SK-N-MC (cell line): ENCODE measurements around the gene STPG1.

Experiments used
- DNase-seq: peaks from one replicate; pipeline ENCODE4 v3.0.0-alpha.2; 2011; ENCODE audit warnings: low read depth, low spot score
- H3K27ac ChIP-seq: fragments of 200-600 bp; sonication (generic); 2 replicates; pipeline ENCODE4 v1.5.1; 2016; ENCODE audit warnings: mixed run types
- H3K36me3 ChIP-seq: fragments of 200-600 bp; sonication (generic); 2 replicates; pipeline ENCODE4 v1.6.1; 2017; ENCODE audit warnings: antibody characterized with exemption, low read length, mixed read lengths; ENCODE audit not compliant: insufficient read depth
- H3K4me3 ChIP-seq: fragments of 200-600 bp; sonication (generic); 2 replicates; pipeline ENCODE4 v1.5.1; 2016
- H3K9ac ChIP-seq: fragments of 200-600 bp; sonication (generic); 2 replicates; pipeline ENCODE4 v1.8.0; 2017; ENCODE audit warnings: mixed run types, mixed read lengths; ENCODE audit not compliant: insufficient read length
- H3K9me3 ChIP-seq: fragments of 200-600 bp; sonication (generic); 2 replicates; pipeline ENCODE4 v1.6.1; 2017; ENCODE audit warnings: low read depth, mild to moderate bottlenecking, antibody characterized with exemption, low read length, moderate library complexity, mixed read lengths
- EZH2 ChIP-seq: fragments of 200-600 bp; sonication (generic); IDR thresholded peaks from one replicate; pipeline ENCODE4 v1.6.1; 2017; ENCODE audit warnings: antibody characterized with exemption
- FOXP2 ChIP-seq: optimal IDR thresholded peaks from 2 replicates; pipeline ENCODE3; 2011; ENCODE audit warnings: mild to moderate bottlenecking, moderate library complexity; ENCODE audit not compliant: insufficient read depth; ENCODE audit errors: extremely low read length, control extremely low read depth
- POLR2AphosphoS5 ChIP-seq: IDR thresholded peaks from 2 replicates; pipeline ENCODE4 v1.6.1; 2012; ENCODE audit warnings: mild to moderate bottlenecking, low read depth, low read length, borderline replicate concordance

STPG1 gene

GRCh38 chr1:24338447-24338846 lies 75.1 kb downstream of the STPG1 start:
- Histone ChIP-seq H3K4me3 (no peak overlapping the region), H3K27ac (no peak overlapping the region), H3K9ac (no peak overlapping the region), H3K36me3 (no peaks in the 10 kb centered on the region), H3K9me3 (no peaks in the 10 kb centered on the region)
- DNase-seq = no peak
- TF ChIP-seq FOXP2 (no peak), POLR2AphosphoS5 (no peak), EZH2 (no peak)

- no peak for DNase-seq
- no peak overlapping the region for H3K4me3 ChIP-seq
- no peak overlapping the region for H3K27ac ChIP-seq
- no peaks in the 10 kb centered on the region for H3K9me3 ChIP-seq
- no peaks in the 10 kb centered on the region for H3K36me3 ChIP-seq
- TF ChIP-seq FOXP2 (no peak), POLR2AphosphoS5 (no peak), EZH2 (no peak)
- H3K9ac ChIP-seq = no peak overlapping the region
Measured at GRCh38 chr1:24337455-24337854, 76.1 kb downstream of the STPG1 start.

DNA sequence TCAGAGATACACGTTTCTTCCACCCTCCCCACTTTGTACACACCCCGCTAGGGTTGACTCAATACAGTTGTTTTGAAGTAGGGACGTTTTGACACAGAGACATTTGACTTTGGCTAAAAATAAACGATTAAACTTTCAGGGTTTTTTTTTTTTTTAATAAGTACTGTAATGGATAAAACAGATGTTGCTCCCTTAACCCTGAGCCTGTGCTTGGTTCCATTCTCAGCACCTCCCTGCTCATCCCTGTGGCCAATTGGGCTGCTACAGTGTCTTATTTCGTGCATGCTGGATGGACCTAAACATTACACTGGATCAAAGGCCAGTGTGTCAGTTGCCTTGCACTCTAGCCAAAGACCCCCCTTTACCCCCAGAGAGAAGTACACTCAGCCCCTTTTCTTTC lies 77.5 kb downstream of the STPG1 start:
- TF ChIP-seq FOXP2 = no peak
- no peak for TF ChIP-seq POLR2AphosphoS5
- Histone ChIP-seq H3K9me3 (no peaks in the 10 kb centered on the region), H3K4me3 (no peak overlapping the region), H3K27ac (no peak overlapping the region), H3K36me3 (peaks cover 11% of the 10 kb centered on the region; the same call in 1 of the 2 replicates), H3K9ac (no peak overlapping the region)
- no peak for DNase-seq

- no peaks in the 10 kb centered on the region for H3K9me3 ChIP-seq
- H3K9ac ChIP-seq = no peak overlapping the region
- no peak for DNase-seq
- peaks cover 11% of the 10 kb centered on the region; the same call in 1 of the 2 replicates for H3K36me3 ChIP-seq
- H3K27ac ChIP-seq = no peak overlapping the region
- H3K4me3 ChIP-seq = no peak overlapping the region
- TF ChIP-seq EZH2 = no peak
- no peak for TF ChIP-seq FOXP2
- no peak for TF ChIP-seq POLR2AphosphoS5
Measured at GRCh38 chr1:24331961-24332673, 81.5 kb downstream of the STPG1 start.

DNA sequence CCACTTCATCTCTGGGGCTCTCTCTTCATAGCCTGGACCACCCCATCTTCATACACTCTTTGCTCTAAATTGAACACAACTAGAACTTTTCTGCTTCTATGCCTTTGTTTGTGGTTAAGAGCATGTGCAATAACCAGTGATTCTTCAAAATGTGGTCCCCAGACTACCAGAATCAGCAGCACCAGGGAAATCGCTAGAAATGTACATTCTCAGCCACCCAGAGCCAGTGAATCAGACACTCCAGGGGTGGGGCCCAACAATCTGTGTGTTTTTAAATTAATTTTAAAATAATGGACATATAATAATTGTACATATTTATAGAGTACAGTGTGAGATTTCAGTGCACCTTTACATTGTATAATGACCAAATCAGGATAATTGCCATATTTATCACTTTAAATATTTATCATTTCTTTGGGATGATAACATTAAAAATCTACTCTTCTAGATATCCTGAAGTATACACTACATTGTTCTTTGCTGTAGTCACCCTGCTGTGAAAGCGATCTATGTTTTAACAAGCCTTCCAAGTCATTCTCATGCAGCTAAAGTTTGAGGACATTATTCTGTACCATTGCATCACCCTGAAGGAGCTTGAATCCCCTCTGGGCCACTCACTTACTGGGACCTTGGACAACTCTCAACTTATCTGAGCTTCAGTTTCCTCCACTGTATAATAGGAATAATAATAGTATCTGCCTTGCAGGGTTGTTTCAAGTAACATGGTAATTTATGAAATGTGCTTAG lies 83.6 kb downstream of the STPG1 start:
- peak overlapping the region; percentile 60 for H3K4me3 ChIP-seq
- DNase-seq = peak; percentile 92
- H3K9ac ChIP-seq = peak overlapping the region; percentile 66
- H3K36me3 ChIP-seq = peaks cover 11% of the 10 kb centered on the region; the same call in 1 of the 2 replicates
- TF ChIP-seq POLR2AphosphoS5 (no peak; the same call in 1 of the 2 replicates), FOXP2 (no peak), EZH2 (no peak)
- no peaks in the 10 kb centered on the region for H3K9me3 ChIP-seq
- H3K27ac ChIP-seq = peak overlapping the region; percentile 99

DNA sequence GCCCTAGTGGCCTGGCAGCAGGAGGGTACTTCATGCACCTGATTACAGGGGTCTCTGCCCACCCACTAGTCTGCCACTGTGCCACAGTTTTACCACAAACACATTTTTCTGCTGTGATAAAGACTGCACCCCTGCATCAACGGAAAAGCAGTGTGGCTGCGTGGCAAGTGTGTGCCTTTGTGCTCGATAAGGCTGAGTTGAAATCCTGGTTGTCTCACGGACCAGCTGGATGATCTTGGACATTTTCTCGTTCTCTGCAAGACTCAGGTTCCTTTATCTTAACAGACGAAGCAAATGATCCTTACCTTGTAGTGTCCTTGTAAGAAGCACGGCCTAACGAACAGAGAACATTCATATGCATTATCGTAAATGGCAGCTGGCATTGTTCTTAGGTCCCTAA lies 84.3 kb downstream of the STPG1 start:
- TF ChIP-seq EZH2 = no peak
- no peak for TF ChIP-seq FOXP2
- no peak for TF ChIP-seq POLR2AphosphoS5
- Histone ChIP-seq H3K9ac (peak overlapping the region; percentile 66), H3K36me3 (peaks cover 11% of the 10 kb centered on the region; the same call in 1 of the 2 replicates), H3K9me3 (no peaks in the 10 kb centered on the region), H3K27ac (peak overlapping the region; percentile 99), H3K4me3 (no peak overlapping the region)
- no peak for DNase-seq

DNA sequence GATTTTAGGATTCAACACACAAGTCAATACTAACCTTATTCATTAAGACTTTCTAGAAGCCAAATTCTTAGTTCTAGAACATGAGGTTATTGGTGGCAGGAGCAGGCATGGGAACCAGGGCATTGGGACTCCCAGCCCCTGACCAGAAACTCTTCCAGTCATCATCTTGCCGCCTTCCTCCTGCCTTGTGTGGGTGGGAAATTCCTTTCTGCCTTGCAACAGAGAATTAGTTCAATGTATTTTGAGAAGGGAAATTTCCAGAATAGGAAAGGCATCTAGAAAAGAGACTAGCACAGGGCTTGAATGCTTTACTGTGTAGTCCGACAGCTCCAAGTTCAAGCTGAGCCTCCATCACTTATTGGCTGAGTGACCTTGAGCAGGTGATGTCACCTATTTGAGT lies 85.7 kb downstream of the STPG1 start:
- Histone ChIP-seq H3K9ac (no peak overlapping the region), H3K9me3 (no peaks in the 10 kb centered on the region), H3K4me3 (no peak overlapping the region), H3K36me3 (peaks cover 11% of the 10 kb centered on the region; the same call in 1 of the 2 replicates), H3K27ac (no peak overlapping the region)
- no peak for TF ChIP-seq POLR2AphosphoS5
- DNase-seq = no peak

GRCh38 chr1:24327486-24327885 lies 86.1 kb downstream of the STPG1 start:
- Histone ChIP-seq H3K36me3 (peaks cover 11% of the 10 kb centered on the region; the same call in 1 of the 2 replicates), H3K9me3 (no peaks in the 10 kb centered on the region), H3K4me3 (no peak overlapping the region), H3K9ac (no peak overlapping the region), H3K27ac (no peak overlapping the region)
- no peak for DNase-seq
- no peak for TF ChIP-seq EZH2
- no peak for TF ChIP-seq POLR2AphosphoS5
- no peak for TF ChIP-seq FOXP2
